Adrenal gland (tissue), 12 donors: Measurements from ENCODE around the gene GPR132. TPM values are rescaled to one million over a fixed set of nuclear protein-coding genes. Genes with fewer than 3 reads are reported as not detected.
"Not testable (repeated sequence)": the region's sequence is repeated elsewhere in the genome, so short reads cannot be mapped to it uniquely, and the experiment has no call there.

Experiments used
- DNase-seq, 7 donors: peaks; one replicate each; pipeline ENCODE4 v3.0.0-alpha.2; 2019 to 2020
- H3K27ac ChIP-seq, 5 donors: fragments of 200-600 bp; sonication (generic) in 4 of 5; 1 replicate in 3 of 5; 2 replicates in 2 of 5; pipeline versions ENCODE4 v1.5.1 to v1.8.0; 2016 to 2020; ENCODE audit warnings: mild to moderate bottlenecking in 1 of 5
- H3K27me3 ChIP-seq: fragments of 200-600 bp; 2 replicates; pipeline ENCODE4 v1.8.0; 2021
- H3K36me3 ChIP-seq, 2 donors: fragments of 200-600 bp; replicated peaks in 1 of 2; 1 replicate in 1 of 2; 2 replicates in 1 of 2; pipeline versions ENCODE4 v1.5.1 to v1.8.0; 2018 to 2022
- H3K4me1 ChIP-seq, 2 donors: fragments of 200-600 bp; replicated peaks in 1 of 2; 1 replicate in 1 of 2; 2 replicates in 1 of 2; pipeline versions ENCODE4 v1.5.1 to v1.8.0; 2018 to 2021
- H3K4me3 ChIP-seq, 4 donors: fragments of 200-600 bp; sonication (generic) in 3 of 4; one replicate each; pipeline ENCODE4 v1.5.1; 2016 to 2018
- H3K9me3 ChIP-seq, 3 donors: fragments of 200-600 bp; sonication (generic) in 1 of 3; replicated peaks in 1 of 3; 1 replicate in 2 of 3; 2 replicates in 1 of 3; pipeline versions ENCODE4 v1.5.1 to v1.8.0; 2016 to 2021
- CTCF ChIP-seq, 6 experiments: fragments of 450-650 bp in 4 of 6; fragments of 200-600 bp in 2 of 6; sonication (generic) in 1 of 6; IDR thresholded peaks; 1 replicate in 5 of 6; 2 replicates in 1 of 6; pipeline versions ENCODE4 v1.5.1 to v1.8.0; 2016 to 2021; ENCODE audit warnings: antibody characterized with exemption in 6 of 6, mild to moderate bottlenecking in 2 of 6, moderate library complexity in 1 of 6
- POLR2A ChIP-seq, 2 donors: fragments of 450-650 bp; IDR thresholded peaks; one replicate each; pipeline ENCODE4 v1.6.1; 2017; ENCODE audit warnings: antibody characterized with exemption in 2 of 2, mild to moderate bottlenecking in 2 of 2, moderate library complexity in 1 of 2
- WGBS, 4 donors: extraction: QIAGEN DNeasy Blood & Tissue Kit in 2 of 4; methylation state at CpG; one replicate each; pipeline versions ENCODE4 v1.1.5 to v1.1.7; 2013 to 2017; 5-methylcytosine and 5-hydroxymethylcytosine counted together
- intact Hi-C, 2 donors: fragments of 100-400 bp; cut with DNase I; formaldehyde crosslinking; loops; one replicate each; pipeline versions ENCODE4 v1.14.1 to v1.15.0; 2022 to 2023
- polyA plus RNA-seq, 3 donors: library from polyadenylated mRNA; stranded (reverse); fragments of 200-250 nt in 2 of 3; fragments of 350-450 nt in 1 of 3; fragmentation: Illumina TruSeq in 1 of 3; extraction: RNeasy Lipid Tissue Mini Kit (QIAGEN cat#74804) in 1 of 3; gene quantifications; one replicate each; pipeline ENCODE4 v1.2.3, GENCODE V29; 2013 to 2014
- total RNA-seq, 9 donors: library from RNA; depleted of rRNA in 4 of 9; stranded (reverse); fragments of >200 nt in 4 of 9; fragments of 120-200 nt in 1 of 9; fragmentation: NEBNext Ultra II Directional in 1 of 9; extraction: Animal tissue kit (Norgen Biotek cat#: 25700) in 1 of 9; gene quantifications; one replicate each; pipeline versions ENCODE4 v1.1.0 to v1.2.4, GENCODE V29; 2013 to 2023
- donor health status: healthy with polysubstance abuse.
- donor health status: Bipolar disorder and iron deficiency.
- donor health status: DM: yes; HTN: yes; CAD: no.
- donor health status: DM: no; HTN: no; CAD: no.
- donor health status: DM: no; HTN: no; CAD: no.
- donor health status: DM: yes; HTN: yes; CAD: no.

Gene GPR132
- total and polyA plus RNA-seq, 12 donors: 0.17 to 11.7 (median 1.6) TPM

DNA sequence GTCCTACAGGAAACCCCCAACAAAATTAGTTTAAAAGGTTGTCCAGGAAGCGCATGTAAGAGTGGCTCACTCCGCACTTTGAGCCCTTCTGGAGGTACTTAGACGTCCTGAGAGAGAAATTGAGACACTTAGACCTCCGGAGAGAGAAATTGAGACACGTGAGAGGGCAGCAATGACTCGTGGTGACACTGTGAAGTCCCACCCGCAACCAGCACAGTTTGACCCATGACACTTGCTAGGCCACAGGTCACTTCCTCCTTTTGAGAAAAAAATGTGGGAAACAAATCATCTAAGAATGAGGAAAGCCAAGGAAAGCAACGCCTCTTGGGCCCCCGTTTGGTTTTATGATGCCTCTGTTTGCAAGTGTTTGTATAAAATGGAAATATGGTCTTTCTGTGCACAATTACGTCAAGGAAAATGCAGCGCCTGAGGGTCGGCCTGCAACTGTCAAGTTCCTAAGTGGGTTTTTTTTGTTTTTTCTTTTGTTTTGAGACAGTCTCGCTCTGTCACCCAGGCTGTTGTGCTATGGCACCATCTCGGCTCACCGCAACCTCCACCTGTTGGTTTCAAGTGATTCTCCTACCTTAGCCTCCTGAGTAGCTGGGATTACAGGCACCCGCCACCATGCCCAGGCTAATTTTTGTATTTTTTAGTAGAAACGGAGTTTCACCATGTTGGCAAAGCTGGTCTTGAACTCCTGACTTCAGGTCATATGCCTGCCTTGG is 30.8 kb downstream of the GPR132 start:
- intact Hi-C loops: no loop called here
- H3K27ac ChIP-seq: no peak overlapping the region
- 74 to 81% (median 78%) methylated on average over 17 of the region's 17 CpGs for WGBS, 4 donors
- H3K27me3 ChIP-seq: no peaks in the 10 kb centered on the region
- H3K4me3 ChIP-seq: no peak overlapping the region
- H3K4me1 ChIP-seq: peaks cover 0 to 7% of the 10 kb centered on the region in 2 donors
- no peak for TF ChIP-seq CTCF (IDR thresholded peaks at IDR 0.05)
- TF ChIP-seq POLR2A (IDR thresholded peaks at IDR 0.05): no peak
- no peaks in the 10 kb centered on the region for H3K36me3 ChIP-seq
- no peaks in the 10 kb centered on the region for H3K9me3 ChIP-seq
- no peak for DNase-seq

- H3K27me3 ChIP-seq, H3K36me3 ChIP-seq, DNase-seq, H3K4me1 ChIP-seq, intact Hi-C loops, H3K9me3 ChIP-seq: not testable (repeated sequence)
- peak overlapping the region in 2 of 4 donors; percentile 26 to 50 for H3K4me3 ChIP-seq
- WGBS, 4 donors: 11 to 18% (median 15%) methylated on average over 32 to 45 of the region's 45 CpGs
- H3K27ac ChIP-seq: peak overlapping the region in 1 of 5 donors; percentile 13
Observed at GRCh38 chr14:105033412-105033900, 31.8 kb downstream of the GPR132 start.

GRCh38 chr14:105032451-105032901 is 32.8 kb downstream of the GPR132 start:
- intact Hi-C loops, H3K36me3 ChIP-seq: not testable (repeated sequence)
- WGBS, 4 donors: 73 to 81% (median 74%) methylated on average over 5 of the region's 5 CpGs

GRCh38 chr14:105030836-105031396 is 34.3 kb downstream of the GPR132 start:
- Histone ChIP-seq H3K9me3 (no peaks in the 10 kb centered on the region), H3K36me3 (no peaks in the 10 kb centered on the region), H3K4me1 (peaks cover 0 to 7% of the 10 kb centered on the region in 2 donors), H3K27ac (no peak overlapping the region), H3K4me3 (no peak overlapping the region), H3K27me3 (no peaks in the 10 kb centered on the region)
- TF ChIP-seq POLR2A (IDR thresholded peaks at IDR 0.05) (no peak), CTCF (IDR thresholded peaks at IDR 0.05) (no peak)
- 60 to 78% (median 69%) methylated on average over 9 of the region's 9 CpGs for WGBS, 4 donors
- no peak for DNase-seq
- intact Hi-C loops: no loop called here

More at GRCh38 chr14:105032451-105032901, 32.8 kb downstream of the GPR132 start:
- peak overlapping the region in 2 of 5 donors; percentile 13 to 69 for H3K27ac ChIP-seq
- not testable (repeated sequence) for H3K27me3 ChIP-seq, DNase-seq, H3K9me3 ChIP-seq, H3K4me1 ChIP-seq
- peak overlapping the region in 1 of 4 donors; percentile 50 for H3K4me3 ChIP-seq

- intact Hi-C loops: no loop called here
- WGBS, 4 donors: 76 to 100% (median 81%) methylated on average over 2 of the region's 2 CpGs
- no peaks in the 10 kb centered on the region for H3K36me3 ChIP-seq
Observed at GRCh38 chr14:105030194-105030593, 35.0 kb downstream of the GPR132 start.

More at GRCh38 chr14:105030194-105030593, 35.0 kb downstream of the GPR132 start:
- Histone ChIP-seq H3K4me1 (peaks cover 0 to 7% of the 10 kb centered on the region in 2 donors), H3K27ac (no peak overlapping the region), H3K27me3 (no peaks in the 10 kb centered on the region), H3K9me3 (no peaks in the 10 kb centered on the region), H3K4me3 (no peak overlapping the region)
- no peak for DNase-seq
- TF ChIP-seq CTCF (IDR thresholded peaks at IDR 0.05) (no peak), POLR2A (IDR thresholded peaks at IDR 0.05) (no peak)
